NCI-H1105 (cell line): Measurements from ENCODE around the gene MN1.

Source experiments
- DNase-seq: peaks from one replicate; lab custom pipeline; 2025; lab: John Stamatoyannopoulos, UW

Gene MN1

DNA sequence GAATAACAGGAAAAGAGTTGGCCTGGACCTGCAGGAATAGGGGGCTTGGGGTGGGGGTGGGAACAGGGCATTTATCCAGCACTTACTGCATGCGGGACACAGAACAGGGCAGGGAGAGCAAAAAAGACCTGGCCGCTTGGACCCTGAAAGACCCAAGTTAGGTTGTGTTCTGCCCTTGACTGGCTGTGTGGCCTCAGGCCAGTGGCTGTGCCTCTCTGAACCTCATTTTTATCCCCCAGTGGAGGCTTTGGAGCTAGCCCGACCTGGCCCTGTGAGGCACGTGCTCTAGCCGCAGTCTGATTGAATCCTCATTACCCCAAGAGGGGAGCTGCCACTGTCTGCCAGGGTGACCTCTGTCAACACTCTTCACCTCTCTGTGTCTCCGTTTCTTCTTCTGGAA is 68.7 kb downstream of the MN1 start:
- DNase-seq, result no peak

DNA sequence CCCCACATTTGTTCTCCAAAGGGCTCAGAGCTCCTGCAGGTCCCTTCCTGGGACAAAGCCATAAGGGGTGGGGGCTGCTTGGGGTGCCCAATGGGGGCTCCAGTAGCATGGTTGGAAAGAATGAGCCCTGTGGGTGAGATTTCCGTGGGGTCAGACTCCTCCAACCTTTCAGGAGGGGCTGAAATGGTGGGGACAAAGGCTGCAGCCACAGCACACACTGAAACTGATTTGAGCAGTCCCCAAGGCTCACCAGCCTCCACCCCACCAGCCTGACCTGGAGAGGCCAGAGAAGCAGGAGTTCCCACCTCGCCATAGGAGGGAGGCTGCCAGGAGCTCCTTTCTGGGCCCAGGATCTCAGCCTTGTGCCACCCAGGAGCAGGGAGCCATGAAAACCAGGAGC is 69.2 kb downstream of the MN1 start:
- DNase-seq, result no peak

DNA sequence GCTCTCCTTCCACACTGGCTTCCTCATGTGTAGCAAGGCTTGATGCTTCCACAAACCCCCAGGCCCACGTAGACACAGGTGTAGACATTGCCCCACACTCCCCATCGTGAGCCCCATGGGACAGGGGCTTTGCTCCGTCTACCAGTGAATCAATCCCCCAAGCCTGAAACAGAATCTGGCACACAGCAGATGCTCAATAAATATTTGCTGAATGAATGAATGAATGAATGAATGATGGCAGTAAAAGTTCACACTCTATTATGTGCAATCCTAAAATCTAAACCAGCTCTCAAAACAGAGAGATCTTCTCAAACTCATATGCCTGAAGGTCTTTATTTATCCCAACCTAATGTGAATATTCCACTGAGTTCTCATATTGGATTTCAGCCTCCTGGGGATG is 69.9 kb downstream of the MN1 start:
- DNase-seq, result no peak

DNA sequence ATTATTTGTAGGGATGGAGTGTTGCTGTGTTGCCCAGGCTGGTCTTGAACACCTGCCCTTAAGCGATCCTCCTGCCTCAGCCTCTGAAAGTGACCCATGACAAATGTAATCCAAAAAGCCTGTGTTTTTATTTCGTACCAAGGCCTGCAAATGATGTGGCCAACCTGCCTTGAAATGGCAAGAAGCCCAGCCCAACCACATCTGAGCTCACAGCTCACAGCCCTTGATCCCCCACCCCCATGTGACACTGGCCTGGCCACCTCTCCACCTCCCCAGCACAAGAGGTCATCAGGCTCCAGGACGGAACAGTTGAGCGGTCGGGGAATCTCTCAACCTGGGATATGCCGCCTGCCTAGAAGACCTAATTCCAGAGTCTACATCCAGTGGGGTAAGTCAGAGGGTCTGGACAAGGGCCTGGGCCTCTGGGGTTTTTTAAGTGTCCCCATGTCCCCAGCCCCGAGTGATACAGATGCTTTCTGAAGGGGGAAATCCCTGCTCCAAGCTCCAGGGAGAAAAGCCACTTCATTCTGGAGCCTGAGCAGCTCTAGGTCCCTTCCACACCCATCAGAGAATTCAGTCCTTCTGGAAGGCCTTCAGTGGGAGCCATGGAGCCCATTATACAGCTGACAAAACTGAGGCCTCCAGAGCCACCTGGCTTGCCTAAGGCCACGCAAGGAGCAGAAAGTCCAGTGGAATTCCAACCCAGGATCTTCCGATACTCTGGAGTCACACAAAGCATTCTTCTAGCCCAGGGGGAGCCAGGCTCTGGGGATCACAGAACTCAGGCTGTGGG is 70.7 kb downstream of the MN1 start:
- no peak for DNase-seq

DNA sequence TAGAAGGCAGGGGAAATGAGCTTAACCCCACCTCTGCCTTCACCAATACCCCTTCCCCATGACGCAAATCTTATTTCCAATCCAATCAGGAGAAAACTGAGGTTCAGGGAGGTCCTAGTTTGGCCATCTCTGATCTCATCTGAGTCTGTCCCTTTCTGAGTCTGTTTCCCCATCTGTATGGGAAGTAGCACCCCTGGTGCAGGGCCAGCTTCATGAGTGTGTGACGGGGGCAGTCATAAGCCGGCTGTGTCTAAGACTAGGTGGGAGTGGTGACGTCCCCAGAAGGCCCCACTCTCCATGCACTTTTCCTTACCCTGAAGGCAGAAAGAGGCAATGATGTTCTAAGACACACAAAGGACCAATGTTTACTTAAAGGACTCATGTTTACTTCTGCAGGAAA is 72.3 kb downstream of the MN1 start:
- DNase-seq, result no peak

DNA sequence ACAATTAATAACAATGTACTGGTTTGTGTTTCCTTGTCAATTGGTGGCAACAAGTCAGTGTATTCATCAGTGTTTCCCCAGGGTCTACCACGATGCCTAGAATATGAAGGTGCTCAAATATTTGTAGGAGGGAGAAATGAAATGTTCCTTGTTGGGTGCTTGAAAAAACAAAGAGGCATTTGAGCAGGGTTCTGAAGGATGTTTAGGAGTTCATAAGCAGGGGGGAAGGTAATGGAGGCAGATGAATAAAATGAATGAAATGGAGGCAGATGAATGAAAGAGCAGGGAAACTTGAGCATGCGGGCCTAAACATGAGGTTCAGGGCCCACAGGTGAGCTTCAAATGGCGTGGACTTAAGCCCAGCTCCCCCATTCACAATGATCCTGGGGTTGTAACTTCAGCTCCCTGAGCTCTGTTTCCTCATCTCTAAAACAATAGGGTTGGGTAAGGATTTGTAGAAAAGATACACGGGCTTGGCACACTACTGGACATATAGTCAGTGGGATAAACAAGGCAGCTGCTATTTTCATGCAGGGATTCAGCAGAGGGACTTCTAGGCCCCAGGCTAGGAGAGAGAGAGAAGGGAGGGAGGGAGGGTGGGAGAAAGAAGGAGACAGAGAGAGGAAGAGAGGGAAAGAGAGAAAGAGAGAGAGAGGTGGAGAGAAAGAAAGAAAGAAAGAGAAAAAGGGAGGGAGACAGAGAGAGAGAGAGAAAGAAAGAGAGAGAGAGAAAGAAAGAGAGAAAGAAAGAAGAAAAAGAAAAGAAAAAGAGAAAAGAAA is 73.7 kb downstream of the MN1 start:
- DNase-seq, result no peak

DNA sequence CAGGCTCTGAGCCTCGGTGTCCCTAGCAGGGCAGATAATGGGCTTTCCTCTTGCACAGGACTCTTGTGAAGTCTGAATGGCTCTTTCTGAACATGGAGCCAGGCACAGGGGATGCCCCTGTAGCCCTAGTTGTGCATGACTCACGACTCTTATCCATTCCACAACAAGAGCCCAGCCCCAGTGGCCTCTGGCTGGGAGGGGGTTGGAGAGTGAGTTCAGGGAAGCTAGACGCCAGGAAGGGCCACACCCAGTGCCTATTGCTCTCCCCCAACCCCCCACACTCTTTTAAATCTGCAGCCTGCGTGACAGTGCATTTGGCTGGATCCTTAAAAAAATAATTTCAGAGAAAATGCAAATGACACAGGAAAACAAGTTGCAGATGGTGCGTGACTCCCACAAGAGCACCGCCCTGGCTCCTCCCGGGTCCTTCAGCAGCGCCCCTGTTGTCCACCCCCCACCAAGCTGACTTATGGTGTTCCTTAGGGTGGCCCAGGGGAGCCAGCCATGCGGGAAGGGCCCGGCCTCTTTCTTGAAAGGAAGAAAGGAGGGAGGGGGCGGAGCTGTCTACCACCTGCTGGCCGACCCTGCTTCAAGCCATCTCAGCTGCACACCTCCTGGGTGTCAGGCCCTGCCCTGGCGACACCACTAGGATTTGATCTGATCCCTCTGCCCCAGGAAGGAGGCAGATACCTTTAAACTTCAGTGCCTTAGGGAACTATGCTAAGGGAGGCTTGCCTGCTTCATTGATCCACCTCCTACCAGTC is 74.7 kb downstream of the MN1 start:
- no peak for DNase-seq

DNA sequence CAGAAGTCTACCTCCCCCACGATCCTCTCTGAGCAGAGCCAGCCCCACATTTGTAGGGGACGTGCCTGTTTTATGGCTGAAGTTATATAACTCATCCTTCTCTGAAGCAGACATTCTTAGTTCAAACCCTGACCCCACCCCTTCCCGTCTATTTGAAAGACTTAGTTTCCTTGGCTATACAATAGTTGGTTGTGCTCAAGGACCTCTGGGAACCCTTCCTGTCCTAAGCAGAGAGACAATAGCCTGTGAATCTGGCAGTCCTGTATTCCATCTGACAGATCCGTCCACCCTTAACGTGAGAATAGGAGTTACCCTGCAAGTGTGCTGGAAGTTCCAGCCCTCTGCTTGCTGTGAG is 75.2 kb downstream of the MN1 start:
- no peak for DNase-seq

DNA sequence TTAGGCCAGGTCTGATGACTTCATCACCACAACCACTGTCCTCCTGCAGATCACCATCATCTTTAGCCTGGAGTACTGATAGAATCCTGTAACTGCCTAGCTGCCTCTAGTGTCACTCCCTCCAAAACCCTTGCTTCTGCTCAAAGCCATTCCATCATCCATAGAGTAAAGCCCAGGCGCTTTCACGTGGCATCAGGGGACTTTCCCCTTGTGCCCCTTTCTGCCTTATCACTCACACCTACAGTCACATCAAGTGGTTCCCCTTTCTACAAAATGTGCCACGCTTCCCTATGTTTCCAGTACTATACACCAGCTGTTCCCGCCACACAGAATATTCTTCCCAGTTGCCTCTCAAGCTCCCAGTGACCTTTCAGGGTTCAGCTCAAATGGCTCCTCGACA is 75.9 kb downstream of the MN1 start:
- no peak for DNase-seq

DNA sequence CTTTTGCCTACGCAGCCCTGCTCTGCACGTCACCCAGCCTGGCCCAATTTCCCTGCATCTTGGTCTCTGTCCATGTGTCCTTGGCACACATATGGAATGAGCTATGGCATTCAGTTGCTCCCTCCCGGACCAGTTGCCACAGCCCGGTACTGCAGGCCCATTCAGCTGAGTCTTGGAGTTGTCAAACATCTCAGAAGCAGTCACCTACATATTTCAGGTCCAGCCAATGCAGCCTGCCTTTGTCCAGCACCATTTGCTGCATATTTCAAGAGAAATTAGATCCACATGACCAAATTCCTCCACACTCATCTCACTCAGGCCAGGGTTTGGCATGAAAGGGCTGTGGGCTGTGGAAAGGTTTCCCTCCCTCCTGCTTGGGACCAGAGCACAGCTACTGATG is 76.8 kb downstream of the MN1 start:
- DNase-seq, result no peak

DNA sequence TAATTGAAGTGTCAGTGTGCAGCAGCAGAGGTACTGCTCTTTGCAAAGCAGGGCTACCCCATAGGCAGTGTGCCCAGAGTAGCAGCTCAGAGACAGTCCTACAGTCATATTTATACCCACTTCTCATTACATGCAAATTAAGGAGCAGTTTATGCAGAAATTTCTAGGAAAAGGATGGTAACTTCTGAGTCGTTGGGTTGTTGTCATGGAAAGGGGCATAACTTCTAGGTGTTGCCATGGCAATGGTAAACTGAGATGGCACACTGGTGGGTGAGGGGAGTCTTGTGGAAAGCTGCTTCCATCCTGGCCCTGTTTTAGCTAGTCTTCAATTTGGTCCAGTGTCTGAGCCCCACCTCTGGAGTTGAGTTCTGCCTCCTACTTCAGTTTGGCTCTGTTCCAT is 77.4 kb downstream of the MN1 start:
- no peak for DNase-seq

DNA sequence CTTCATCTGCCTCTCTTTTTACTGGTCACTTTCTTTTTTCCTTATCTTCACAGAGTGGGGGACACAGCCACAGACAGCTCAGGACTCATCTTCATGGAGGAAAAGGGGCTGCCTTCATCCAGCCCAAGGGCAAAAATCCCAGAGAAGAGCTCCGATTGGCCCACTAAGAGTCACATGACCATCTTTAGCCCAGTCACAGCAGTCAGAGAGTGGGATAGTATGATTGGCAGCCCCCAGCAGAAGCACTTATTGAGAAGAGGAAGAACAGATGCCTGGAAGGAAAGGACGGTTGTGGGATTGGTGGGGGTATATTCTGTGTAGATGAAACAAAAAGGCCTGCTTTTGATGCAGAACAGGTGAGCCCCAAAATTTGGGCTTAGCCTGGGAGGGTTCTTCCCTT is 77.8 kb downstream of the MN1 start:
- DNase-seq, result no peak

DNA sequence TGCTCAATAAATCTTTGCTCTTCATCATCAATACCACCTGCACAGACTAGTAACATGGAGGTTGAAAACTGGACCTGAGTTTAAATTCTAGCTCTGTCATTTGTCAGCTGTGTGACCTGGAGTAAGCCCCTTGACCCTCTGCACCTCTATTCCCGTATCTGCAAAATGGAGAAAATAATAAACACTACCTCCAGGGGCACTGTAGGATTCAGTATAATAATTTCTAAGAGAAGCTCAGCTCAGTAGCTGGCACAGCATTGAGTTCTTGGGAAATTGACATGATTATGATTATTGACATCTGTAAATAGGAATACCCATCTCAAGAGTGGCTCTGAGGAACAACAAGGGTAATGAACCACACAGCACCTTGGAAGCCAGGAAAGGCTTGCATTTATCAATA is 78.4 kb downstream of the MN1 start:
- DNase-seq, result no peak

DNA sequence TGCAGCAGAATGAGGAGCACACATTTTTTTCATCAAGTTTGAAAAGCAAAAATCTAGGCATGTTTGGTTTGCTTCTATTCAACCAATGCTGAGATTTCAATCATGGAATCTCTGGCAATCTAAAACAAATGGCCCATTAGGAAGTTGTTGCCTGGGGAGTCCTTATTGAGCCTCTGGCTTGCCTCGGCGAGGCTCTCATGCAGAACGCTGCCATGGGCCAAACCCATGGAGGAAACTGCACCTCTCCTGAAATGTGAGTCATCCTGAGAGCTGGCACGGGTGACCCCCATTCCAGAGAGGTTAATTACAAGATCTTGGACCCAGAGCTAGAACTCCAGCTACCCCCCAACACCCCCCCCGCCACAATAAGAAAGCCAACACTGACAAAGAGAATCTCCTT is 80.7 kb downstream of the MN1 start:
- DNase-seq, result no peak

DNA sequence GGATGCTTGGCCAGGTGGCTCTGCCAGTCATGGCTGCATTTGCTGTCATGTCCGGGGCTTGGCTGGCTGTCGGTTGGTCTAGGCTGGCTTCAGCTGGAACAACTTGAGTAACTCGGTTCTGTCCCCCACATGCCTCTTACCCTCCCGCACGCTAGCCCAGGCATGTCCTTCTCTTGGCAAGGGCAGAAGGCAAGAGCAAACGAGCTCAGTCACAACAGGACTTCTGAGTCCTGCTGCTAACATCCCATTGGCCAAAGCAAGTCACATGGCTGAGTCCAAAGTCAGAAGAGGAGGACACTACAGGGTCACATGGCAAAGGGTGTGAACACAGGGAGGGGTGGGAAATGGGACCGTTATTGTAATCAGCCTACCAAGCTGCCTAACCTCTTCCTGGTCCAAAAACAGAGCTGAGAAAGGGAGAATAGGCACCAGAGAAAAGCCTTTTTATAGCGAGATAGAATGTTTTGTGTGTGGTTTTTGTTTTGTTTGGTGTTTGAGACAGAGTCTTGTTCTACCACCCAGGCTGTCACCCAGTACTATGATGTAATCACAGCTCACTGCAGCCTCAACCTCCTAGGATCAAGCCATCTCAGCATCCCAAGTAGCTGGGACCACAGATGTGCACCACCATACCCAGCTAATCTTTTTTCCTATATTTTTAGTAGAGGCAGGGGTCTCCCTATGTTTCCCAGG is 81.9 kb downstream of the MN1 start:
- peak; percentile 49 for DNase-seq

DNA sequence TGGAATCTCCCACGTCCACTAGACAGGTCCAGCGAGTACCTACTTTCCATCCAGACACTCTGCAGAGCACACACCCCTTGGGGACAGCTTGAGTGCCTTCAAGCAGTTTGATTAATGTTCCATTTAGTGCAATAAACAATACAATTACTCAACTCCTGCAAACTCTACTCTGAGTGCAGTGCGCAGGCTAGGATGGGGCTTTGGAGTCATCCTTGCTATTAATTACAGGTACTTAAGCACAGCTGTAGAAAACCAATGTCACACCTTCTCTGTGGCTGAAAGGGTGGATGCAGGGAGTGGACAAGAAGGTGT is 82.6 kb downstream of the MN1 start:
- no peak for DNase-seq

DNA sequence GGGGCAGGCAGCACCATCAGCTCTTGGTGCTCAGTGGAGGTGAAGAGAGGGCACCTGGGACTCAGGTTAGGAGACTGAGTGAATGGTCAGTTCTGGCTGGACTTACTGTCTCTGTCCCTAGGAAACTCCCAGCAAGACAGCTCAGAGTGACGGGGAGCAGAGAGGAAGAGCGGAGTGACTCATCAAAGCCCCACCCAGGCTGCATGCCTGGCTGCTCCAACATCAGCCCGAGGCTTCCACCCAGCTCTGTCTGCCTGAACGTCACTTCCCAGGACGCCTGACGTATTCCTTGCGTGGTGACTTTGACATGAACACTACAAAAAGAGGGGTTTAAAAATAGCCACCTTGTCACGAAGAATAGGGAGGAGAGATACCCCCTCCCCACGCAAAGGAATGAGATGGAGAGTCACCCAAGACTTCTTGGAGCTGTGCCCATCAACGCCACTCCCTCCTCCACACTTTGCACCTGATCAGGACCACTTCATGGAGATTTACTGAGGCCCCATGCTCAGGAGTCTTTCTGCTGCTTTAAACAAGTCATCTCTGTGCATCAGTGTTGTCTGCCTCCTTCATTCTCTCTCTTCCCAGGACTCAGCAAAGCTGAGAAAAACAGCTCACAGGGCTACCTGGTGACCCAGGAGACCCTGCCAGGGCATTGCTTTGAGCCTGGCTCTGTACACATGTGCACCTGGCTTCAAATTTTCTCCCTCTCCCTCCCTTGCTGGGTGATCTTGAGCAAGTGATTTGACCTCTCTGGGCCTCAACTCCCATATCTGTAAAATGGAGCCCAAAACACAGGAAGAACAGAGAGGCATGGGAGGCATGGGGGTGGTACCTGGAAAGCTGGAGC is 83.1 kb downstream of the MN1 start:
- no peak for DNase-seq

DNA sequence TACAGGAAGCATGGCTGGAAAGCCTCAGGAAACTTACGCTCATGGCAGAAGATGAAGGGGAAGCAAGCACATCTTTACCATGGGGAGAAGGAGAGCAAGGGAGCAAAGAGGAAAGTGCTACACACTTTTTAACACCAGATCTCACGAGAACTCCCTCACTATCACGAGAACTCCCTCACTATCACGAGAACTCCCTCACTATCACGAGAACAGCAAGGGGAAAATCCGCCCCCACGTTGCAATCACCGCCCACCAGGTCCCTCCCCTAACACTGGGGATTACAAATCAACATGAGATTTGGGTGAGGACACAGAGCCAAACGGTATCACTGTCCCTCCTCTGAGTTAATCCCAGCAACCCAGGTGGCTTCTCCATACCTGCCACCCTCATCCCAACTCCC is 84.5 kb downstream of the MN1 start:
- no peak for DNase-seq

DNA sequence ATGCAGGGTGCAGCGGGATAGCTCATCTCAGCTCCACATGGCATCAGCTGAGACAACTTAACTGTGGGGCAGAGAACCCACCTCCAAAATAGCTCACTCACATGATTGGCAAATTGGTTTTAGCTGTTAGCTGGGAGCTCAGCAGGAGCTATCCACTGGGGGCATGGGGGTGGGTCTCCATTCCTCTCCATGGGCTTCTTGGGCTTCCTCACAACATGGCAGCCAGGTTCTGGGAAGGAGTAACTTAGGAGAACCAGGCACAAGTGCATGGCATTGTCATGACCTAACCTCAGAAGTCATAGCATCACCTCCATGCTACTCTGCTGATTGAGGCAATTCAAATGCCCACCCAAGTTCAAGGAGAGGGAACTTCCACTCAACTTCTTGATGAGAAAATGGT is 85.5 kb downstream of the MN1 start:
- DNase-seq, result no peak

DNA sequence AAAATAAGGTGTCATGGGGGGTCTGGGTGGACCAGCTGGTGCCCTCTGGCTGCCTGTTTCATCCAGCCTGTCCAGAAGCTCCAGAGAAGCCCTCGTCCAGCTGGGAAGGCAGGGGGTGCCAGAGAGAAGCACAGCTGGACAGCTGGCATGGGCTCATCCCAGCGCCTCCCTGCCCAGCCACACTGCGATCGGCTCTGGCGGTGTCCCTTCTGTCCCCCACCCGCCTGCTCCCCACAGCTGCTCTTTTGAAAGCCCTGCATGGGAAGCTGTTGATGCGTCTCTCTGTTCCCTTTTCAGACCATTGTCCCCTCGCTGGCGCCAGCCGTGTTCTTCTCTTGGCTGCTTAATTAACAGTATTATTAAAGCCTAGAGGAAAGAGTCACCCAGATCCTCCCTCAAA is 86.5 kb downstream of the MN1 start:
- DNase-seq, result peak; percentile 77

DNA sequence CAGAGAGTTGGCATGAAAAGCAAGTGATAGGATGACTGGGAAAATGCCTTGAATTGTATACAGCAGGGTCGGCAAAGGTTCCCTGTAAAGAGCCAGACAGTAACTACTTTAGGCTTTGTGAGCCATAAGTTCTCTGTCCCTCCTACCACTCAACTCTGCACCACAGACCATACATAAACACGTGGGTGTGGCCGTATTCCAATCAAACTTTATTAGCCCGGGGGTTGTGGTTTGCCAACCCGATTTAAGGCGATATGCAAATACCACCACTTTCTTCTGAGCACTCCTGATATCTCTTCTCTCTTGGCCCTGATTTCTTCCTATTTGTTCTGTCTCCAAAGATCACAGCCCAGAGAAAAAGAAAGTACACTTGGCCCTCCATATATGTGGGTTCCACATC is 87.5 kb downstream of the MN1 start:
- DNase-seq, result no peak

DNA sequence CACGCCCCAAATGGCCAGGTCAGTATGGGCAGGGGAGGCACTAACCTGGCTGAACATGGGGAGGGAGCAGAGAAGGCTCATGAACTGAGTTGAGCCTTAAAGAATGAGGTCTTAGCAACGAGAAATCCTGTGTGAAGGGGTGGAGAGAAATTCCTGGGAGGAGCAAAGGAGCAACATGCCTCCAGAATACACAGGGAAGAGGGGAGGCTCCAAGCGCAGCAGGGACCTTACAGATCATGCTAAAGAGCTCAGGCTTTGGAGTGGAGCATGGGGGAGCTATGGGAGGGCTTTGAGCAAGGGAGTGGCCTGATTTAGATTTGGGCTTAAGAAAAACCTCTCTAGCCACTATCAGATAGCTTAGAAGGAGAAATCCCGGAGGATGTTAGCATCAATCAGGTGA is 88.1 kb downstream of the MN1 start:
- no peak for DNase-seq
